IMR-90 (cell line): ENCODE measurements around the gene SNIP1. TPM values are rescaled to one million over a fixed set of nuclear protein-coding genes. Genes with fewer than 3 reads are reported as not detected.

ENCODE experiments used
- ATAC-seq: fragments of 200-7000 bp; cut with Tn5 transposase; 2 replicates; pipeline ENCODE4 v1.9.1; 2020; ENCODE audit warnings: low read depth, mild to moderate bottlenecking, moderate library complexity
- BruUV-seq: library from RNA; stranded (reverse); fragments of 400-500 nt; replicated peaks from 2 replicates; lab custom pipeline; 2021; lab: Mats Ljungman, UMichigan
- CTCF ChIA-PET: fragments of 300-600 bp; formaldehyde crosslinking; extraction: SDS; loops from one replicate; lab custom pipeline; 2021; ENCODE audit warnings: antibody characterized with exemption; lab: Yijun Ruan, JAX
- POLR2A ChIA-PET: fragments of 300-600 bp; sonication (Branson Sonifier 250); formaldehyde crosslinking; loops from one replicate; lab custom pipeline; 2022; ENCODE audit warnings: antibody characterized with exemption; ENCODE audit not compliant: unreplicated experiment; lab: Charles Lee
- DNase-seq: peaks from one replicate; pipeline ENCODE4 v3.0.0; 2013
- H2AFZ ChIP-seq: replicated peaks from 2 replicates; pipeline ENCODE3; 2013; ENCODE audit warnings: low read length, mild to moderate bottlenecking; ENCODE audit not compliant: poor library complexity
- H2AK5ac ChIP-seq: 2 replicates; pipeline ENCODE4 v1.6.1; 2013; ENCODE audit warnings: low read depth, low read length, inconsistent platforms
- H2AK9ac ChIP-seq: replicated peaks from 2 replicates; pipeline ENCODE3; 2013; ENCODE audit warnings: mild to moderate bottlenecking, low read depth, low read length, moderate library complexity; ENCODE audit not compliant: poor library complexity
- H2BK120ac ChIP-seq: 2 replicates; pipeline ENCODE4 v1.6.1; 2013; ENCODE audit warnings: low read depth, low read length, inconsistent platforms
- H2BK15ac ChIP-seq: 3 replicates; pipeline ENCODE4 v1.6.1; 2013; ENCODE audit warnings: low read depth, low read length, inconsistent platforms
- H2BK20ac ChIP-seq: 2 replicates; pipeline ENCODE4 v1.6.1; 2013; ENCODE audit warnings: low read depth, mild to moderate bottlenecking, inconsistent platforms, low read length, moderate library complexity
- H2BK5ac ChIP-seq: 2 replicates; pipeline ENCODE4 v1.6.1; 2013; ENCODE audit warnings: mild to moderate bottlenecking, low read depth, low read length, inconsistent platforms; ENCODE audit not compliant: poor library complexity, severe bottlenecking
- H3K14ac ChIP-seq: replicated peaks from 2 replicates; pipeline ENCODE4 v1.6.1; 2013; ENCODE audit warnings: low read depth, low read length, inconsistent platforms
- H3K18ac ChIP-seq: 2 replicates; pipeline ENCODE4 v1.6.1; 2013; ENCODE audit warnings: low read depth, low read length, control low read depth
- H3K23ac ChIP-seq: 2 replicates; pipeline ENCODE4 v1.6.1; 2013; ENCODE audit warnings: low read depth, low read length, inconsistent platforms
- H3K27ac ChIP-seq: 2 replicates; pipeline ENCODE4 v1.5.1; 2013; ENCODE audit warnings: mild to moderate bottlenecking, control low read depth, low read length; ENCODE audit not compliant: insufficient read depth
- H3K27me3 ChIP-seq: 2 replicates; pipeline ENCODE4 v1.6.1; 2013; ENCODE audit warnings: low read length; ENCODE audit not compliant: control insufficient read depth, insufficient read depth
- H3K36me3 ChIP-seq: 2 replicates; pipeline ENCODE4 v1.6.1; 2013; ENCODE audit warnings: low read length, mixed read lengths; ENCODE audit not compliant: control insufficient read depth, insufficient read depth
- H3K4ac ChIP-seq: 2 replicates; pipeline ENCODE4 v1.6.1; 2013; ENCODE audit warnings: low read depth, low read length, inconsistent platforms
- H3K4me1 ChIP-seq: 2 replicates; pipeline ENCODE4 v1.6.1; 2013; ENCODE audit warnings: low read length, mixed read lengths; ENCODE audit not compliant: control insufficient read depth, insufficient read depth
- H3K4me2 ChIP-seq: 2 replicates; pipeline ENCODE4 v1.6.1; 2013; ENCODE audit warnings: low read depth, mild to moderate bottlenecking, control low read depth, low read length, moderate library complexity
- H3K4me3 ChIP-seq: 2 replicates; pipeline ENCODE4 v1.5.1; 2013; ENCODE audit warnings: low read depth, mild to moderate bottlenecking, control low read depth, low read length, moderate library complexity; ENCODE audit not compliant: insufficient read depth
- H3K56ac ChIP-seq: 2 replicates; pipeline ENCODE4 v1.6.1; 2013; ENCODE audit warnings: low read length, inconsistent platforms; ENCODE audit not compliant: insufficient read depth; ENCODE audit errors: extremely low read depth
- H3K79me1 ChIP-seq, 2 experiments: 2 replicates each; pipeline ENCODE4 v1.6.1; 2013; ENCODE audit warnings: low read length in 2 of 2, inconsistent platforms in 1 of 2, low read depth in 1 of 2
- H3K9ac ChIP-seq: 2 replicates; pipeline ENCODE4 v1.6.1; 2013; ENCODE audit warnings: low read depth, low read length, control low read depth
- H3K9me1 ChIP-seq: 2 replicates; pipeline ENCODE4 v1.6.1; 2013; ENCODE audit warnings: low read length, inconsistent platforms; ENCODE audit not compliant: insufficient read depth
- H3K9me3 ChIP-seq: 2 replicates; pipeline ENCODE4 v1.6.1; 2013; ENCODE audit warnings: low read length; ENCODE audit not compliant: control insufficient read depth, insufficient read depth
- H4K20me1 ChIP-seq: 2 replicates; pipeline ENCODE4 v1.6.1; 2013; ENCODE audit warnings: low read length, inconsistent platforms; ENCODE audit not compliant: insufficient read depth
- H4K5ac ChIP-seq: 2 replicates; pipeline ENCODE4 v1.6.1; 2013; ENCODE audit warnings: mild to moderate bottlenecking, low read depth, low read length, control low read depth
- H4K8ac ChIP-seq, 2 experiments: 2 replicates each; pipeline ENCODE4 v1.6.1; 2013; ENCODE audit warnings: low read depth in 2 of 2, low read length in 2 of 2, control low read depth in 1 of 2, inconsistent platforms in 1 of 2
- H4K91ac ChIP-seq: 2 replicates; pipeline ENCODE4 v1.6.1; 2013; ENCODE audit warnings: low read depth, low read length, inconsistent platforms; ENCODE audit not compliant: insufficient read depth
- CEBPB ChIP-seq: IDR thresholded peaks from 2 replicates; pipeline ENCODE4 v1.6.1; 2012; ENCODE audit warnings: low read depth, low read length, improper control_type of control experiment
- FOS ChIP-seq: fragments of 150-350 bp; IDR thresholded peaks from 2 replicates; pipeline ENCODE4 v1.6.1; 2016; ENCODE audit warnings: low read depth, low read length
- WGBS, 2 experiments: methylation state at CpG; one replicate each; pipeline versions ENCODE4 v1.1.5 to v1.1.7; 2013; ENCODE audit warnings: missing lambda C conversion rate in 2 of 2; ENCODE audit not compliant: insufficient read length in 1 of 2; ENCODE audit errors: extremely low coverage in 2 of 2; 5-methylcytosine and 5-hydroxymethylcytosine counted together
- dilution Hi-C: fragments of 300-500 bp; cut with HindIII; formaldehyde crosslinking; loops from one replicate; pipeline ENCODE4 v1.14.3; 2018; ENCODE audit warnings: low sequenced_read_pairs; ENCODE audit not compliant: unreplicated experiment
- in situ Hi-C: fragments of 300-500 bp; cut with MboI; formaldehyde crosslinking; loops from 3 replicates; pipeline ENCODE4 v1.14.3; 2019; ENCODE audit warnings: low sequenced_read_pairs, inconsistent platforms, mixed read lengths
- intact Hi-C: fragments of 100-400 bp; cut with micrococcal nuclease; formaldehyde crosslinking; loops from 2 replicates; pipeline ENCODE4 v1.10.0; 2022
- polyA plus RNA-seq, 3 experiments: library from polyadenylated mRNA; depleted of rRNA; stranded (reverse); fragments of >200 nt; gene quantifications; 2 replicates each; pipeline ENCODE4 v1.2.3, GENCODE V29; 2012; ENCODE audit warnings: low replicate concordance in 1 of 3
- total RNA-seq: library from RNA; depleted of rRNA; stranded (reverse); fragments of >200 nt; gene quantifications from 2 replicates; pipeline ENCODE4 v1.2.3, GENCODE V29; 2012

SNIP1 gene
- total and polyA plus RNA-seq, 2 of the 4 experiments (the other 2 are of a cell fraction): 6.8 to 11.3 TPM

GRCh38 chr1:37575692-37576091 is 21.6 kb upstream of the SNIP1 start:
- H4K5ac ChIP-seq: peak overlapping the region; percentile 54; the same call in 1 of the 2 replicates
- POLR2A ChIA-PET: no interaction called here
- peak overlapping the region; percentile 56 for H3K14ac ChIP-seq
- peaks cover 4 to 46% of the 10 kb centered on the region in 2 experiments; a peak in 3 of 4 replicates for H3K79me1 ChIP-seq
- peaks cover 14% of the 10 kb centered on the region for H3K4me1 ChIP-seq
- WGBS, 2 experiments: no CpG with 5 or more reads among the region's 5 CpGs
- TF ChIP-seq CEBPB: peak; percentile 87
- no peak for TF ChIP-seq FOS
- H4K91ac ChIP-seq: peak overlapping the region; percentile 42
- no peaks in the 10 kb centered on the region for H3K9me3 ChIP-seq
- H3K4me3 ChIP-seq: no peak overlapping the region
- H2AK9ac ChIP-seq: no peak overlapping the region
- peak overlapping the region; percentile 26; the same call in 2 of the 3 replicates for H2BK15ac ChIP-seq
- H2BK20ac ChIP-seq: peak overlapping the region; percentile 62; the same call in 1 of the 2 replicates
- peak overlapping the region; percentile 78 for H3K4ac ChIP-seq
- dilution Hi-C loops: no loop called here
- H3K23ac ChIP-seq: no peak overlapping the region; the same call in 1 of the 2 replicates
- H4K8ac ChIP-seq: peak overlapping the region; percentile 4 to 49; a peak in 3 of 4 replicates
- no peak overlapping the region; the same call in 1 of the 2 replicates for H3K9ac ChIP-seq
- peak overlapping the region; percentile 86 for H2BK5ac ChIP-seq
- peaks cover 15% of the 10 kb centered on the region for H4K20me1 ChIP-seq
- H3K36me3 ChIP-seq: peaks cover 44% of the 10 kb centered on the region
- peak overlapping the region; percentile 11 for H2AK5ac ChIP-seq
- peak overlapping the region; percentile 49 for H2BK120ac ChIP-seq
- H2AFZ ChIP-seq: no peak overlapping the region
- peak overlapping the region; percentile 69; the same call in 1 of the 2 replicates for H3K18ac ChIP-seq
- peak overlapping the region; percentile 67; the same call in 1 of the 2 replicates for H3K4me2 ChIP-seq
- peak overlapping the region; percentile 71 for H3K27ac ChIP-seq
- intact Hi-C loops: loop anchor here (10.0 kb wide), 1 partner anchor 121 kb away; no protein-coding TSS in a partner anchor
- CTCF ChIA-PET: no interaction called here
- peak overlapping the region; percentile 46 for H3K56ac ChIP-seq
- DNase-seq (peak; percentile 28), ATAC-seq (peak; percentile 9)
- no TSS peak for BruUV-seq
- in situ Hi-C loops: loop anchor here (25.0 kb wide), 1 partner anchor 437 kb away; the partner anchor contains the start of genes FHL3 and UTP11
- peaks cover 2% of the 10 kb centered on the region; the same call in 1 of the 2 replicates for H3K9me1 ChIP-seq
- H3K27me3 ChIP-seq: no peaks in the 10 kb centered on the region
